Large intestine (tissue), 3 donors: ENCODE results near the gene FSTL4. TPM values are rescaled to one million over a fixed set of nuclear protein-coding genes. Genes with fewer than 3 reads are reported as not detected.

Source experiments
- DNase-seq, 2 donors: peaks; one replicate each; pipeline versions ENCODE4 v3.0.0 to v3.0.0-alpha.2; 2013
- H3K27ac ChIP-seq: one replicate; pipeline ENCODE4 v1.5.1; 2013; ENCODE audit warnings: low read length
- H3K27me3 ChIP-seq: 2 replicates; pipeline ENCODE4 v1.6.1; 2013; ENCODE audit warnings: low read length; ENCODE audit not compliant: control insufficient read depth, insufficient read depth
- H3K36me3 ChIP-seq: 2 replicates; pipeline ENCODE4 v1.6.1; 2013; ENCODE audit warnings: low read length; ENCODE audit not compliant: control insufficient read depth, insufficient read depth
- H3K4me1 ChIP-seq: one replicate; pipeline ENCODE4 v1.6.1; 2013; ENCODE audit warnings: low read length; ENCODE audit not compliant: control insufficient read depth, insufficient read depth
- H3K4me3 ChIP-seq: one replicate; pipeline ENCODE4 v1.5.1; 2013; ENCODE audit warnings: low read length
- H3K9me3 ChIP-seq: one replicate; pipeline ENCODE4 v1.6.1; 2013; ENCODE audit warnings: mild to moderate bottlenecking, low read depth, low read length, moderate library complexity; ENCODE audit not compliant: control insufficient read depth
- WGBS: methylation state at CpG from one replicate; pipeline ENCODE4 v1.1.5; 2013; ENCODE audit warnings: low lambda C conversion rate; ENCODE audit not compliant: insufficient coverage; 5-methylcytosine and 5-hydroxymethylcytosine counted together
- polyA plus RNA-seq: library from polyadenylated mRNA; unstranded; fragments of 120-200 nt; gene quantifications from one replicate; pipeline ENCODE4 v1.2.1, GENCODE V29; 2013

The FSTL4 gene
- polyA plus RNA-seq, 1 donor = 1.4 TPM

DNA sequence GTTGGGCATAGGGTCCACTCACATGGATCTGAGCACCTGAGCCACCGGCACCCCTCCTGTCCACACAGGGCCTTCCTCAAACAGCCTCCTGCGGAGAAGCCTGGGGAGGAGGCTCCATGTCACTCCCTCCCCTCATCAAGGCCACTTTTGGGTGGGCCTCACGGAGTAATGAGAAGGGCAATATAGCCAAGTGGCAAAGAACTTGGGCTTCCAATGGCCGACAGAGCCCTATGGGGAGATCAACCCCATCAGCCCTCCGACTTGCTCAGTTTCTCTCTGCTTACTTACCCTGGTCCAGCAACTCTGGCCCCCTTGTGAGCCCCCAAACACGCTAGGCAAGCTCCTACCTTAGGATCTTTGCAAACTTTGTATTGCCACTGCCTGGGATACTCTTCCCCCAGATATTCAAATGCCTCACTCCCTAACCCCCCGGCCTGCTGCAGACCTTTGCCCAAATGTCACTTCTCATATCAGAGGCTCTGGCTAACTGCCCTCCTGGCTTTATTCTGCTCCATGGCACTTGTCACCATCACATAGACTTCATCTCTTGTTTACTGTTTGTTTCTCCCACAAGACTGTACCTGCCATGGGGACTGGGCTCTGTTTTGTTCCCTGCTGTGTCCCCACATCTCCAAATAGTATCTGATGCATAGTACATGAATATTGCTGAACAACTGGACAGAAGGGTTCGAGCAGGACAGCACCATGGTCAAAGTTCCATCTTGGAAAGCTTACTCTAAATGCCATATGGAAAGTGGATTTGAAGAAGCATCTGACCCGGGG, 220.8 kb downstream of the FSTL4 start:
- Histone ChIP-seq H3K36me3 (no peaks in the 10 kb centered on the region), H3K4me3 (no peak overlapping the region), H3K27me3 (peaks cover 11% of the 10 kb centered on the region), H3K27ac (no peak overlapping the region), H3K9me3 (peaks cover 6% of the 10 kb centered on the region), H3K4me1 (no peaks in the 10 kb centered on the region)
- 60% methylated on average over 1 of the region's 9 CpGs for WGBS
- DNase-seq = no peak

DNA sequence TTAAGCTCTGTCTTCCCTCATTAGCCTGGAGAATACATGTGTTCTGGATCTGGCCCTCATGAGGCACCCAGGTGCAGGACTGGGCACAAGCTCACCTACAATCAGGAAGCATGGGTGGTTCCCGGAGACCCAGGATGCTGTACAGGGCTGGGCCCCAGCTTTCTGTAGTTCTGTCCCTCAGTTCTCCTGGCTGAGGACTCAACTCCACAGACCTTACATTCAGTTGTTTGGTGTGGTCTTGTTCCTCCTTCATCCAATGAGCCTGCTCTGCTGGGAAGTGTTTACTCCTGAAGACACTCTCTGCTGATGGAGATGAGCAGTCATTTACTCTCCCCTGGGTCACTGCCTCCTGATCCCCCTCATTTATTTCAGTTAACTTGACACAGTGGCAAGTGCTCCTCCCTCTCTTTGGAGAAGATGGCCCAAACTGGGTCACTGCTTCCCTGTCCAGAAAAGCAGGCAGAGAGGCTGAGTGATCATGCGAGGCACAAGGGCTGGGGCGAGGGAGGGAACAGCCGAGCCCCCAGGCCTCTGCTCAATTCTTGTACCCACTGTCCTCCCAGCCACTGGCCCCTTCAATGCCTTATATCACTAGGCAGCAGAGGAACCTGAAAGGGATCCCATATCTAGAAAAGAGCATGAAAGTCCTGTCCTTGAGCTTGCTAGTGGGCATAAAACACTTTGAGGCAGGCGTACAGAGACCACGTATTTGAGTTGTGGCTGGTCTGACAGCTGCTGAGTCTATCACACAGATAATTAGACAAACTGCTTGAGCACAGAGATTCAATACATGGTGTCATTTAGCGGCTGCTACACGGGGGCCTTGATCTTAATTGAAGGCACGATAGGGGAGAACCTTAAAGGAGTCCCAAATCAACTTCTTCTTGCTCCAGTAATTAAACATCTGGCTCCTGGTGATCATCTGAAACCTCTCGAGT, 221.7 kb downstream of the FSTL4 start:
- WGBS = no CpG with 5 or more reads among the region's 10 CpGs
- no peaks in the 10 kb centered on the region for H3K4me1 ChIP-seq
- no peak overlapping the region for H3K27ac ChIP-seq
- H3K27me3 ChIP-seq = peaks cover 15% of the 10 kb centered on the region
- peaks cover 6% of the 10 kb centered on the region for H3K9me3 ChIP-seq
- H3K4me3 ChIP-seq = no peak overlapping the region
- no peak for DNase-seq
- no peaks in the 10 kb centered on the region for H3K36me3 ChIP-seq

DNA sequence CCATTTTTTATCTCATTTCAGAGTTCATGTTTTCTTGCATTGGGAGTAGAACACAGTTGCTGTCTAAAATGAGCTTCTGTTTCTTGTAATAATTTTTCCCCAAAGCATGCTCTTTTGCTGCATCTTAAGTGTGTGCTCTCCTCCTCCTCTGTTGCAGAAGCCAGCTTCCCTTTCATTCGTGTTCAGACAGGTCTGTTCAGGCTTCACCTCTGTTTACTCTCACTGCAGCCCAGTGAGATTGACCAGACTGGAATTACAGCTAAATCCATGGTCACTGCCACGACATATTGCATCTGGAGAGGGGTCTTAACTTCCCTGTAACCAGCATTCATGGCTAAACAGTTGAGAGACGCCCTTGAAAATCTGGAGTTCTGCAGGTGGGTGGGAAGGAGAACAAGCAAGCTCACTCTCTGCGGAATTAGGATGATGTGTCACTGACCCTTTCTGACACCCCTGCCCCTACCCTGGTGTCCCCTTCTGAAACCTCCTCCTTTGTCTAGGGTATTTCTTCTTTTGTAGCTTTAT, 223.2 kb downstream of the FSTL4 start:
- Histone ChIP-seq H3K27ac (no peak overlapping the region), H3K9me3 (peaks cover 1% of the 10 kb centered on the region), H3K4me3 (no peak overlapping the region), H3K27me3 (peaks cover 17% of the 10 kb centered on the region), H3K4me1 (no peaks in the 10 kb centered on the region), H3K36me3 (no peaks in the 10 kb centered on the region)
- WGBS = no CpG with 5 or more reads among the region's 4 CpGs
- DNase-seq = no peak

DNA sequence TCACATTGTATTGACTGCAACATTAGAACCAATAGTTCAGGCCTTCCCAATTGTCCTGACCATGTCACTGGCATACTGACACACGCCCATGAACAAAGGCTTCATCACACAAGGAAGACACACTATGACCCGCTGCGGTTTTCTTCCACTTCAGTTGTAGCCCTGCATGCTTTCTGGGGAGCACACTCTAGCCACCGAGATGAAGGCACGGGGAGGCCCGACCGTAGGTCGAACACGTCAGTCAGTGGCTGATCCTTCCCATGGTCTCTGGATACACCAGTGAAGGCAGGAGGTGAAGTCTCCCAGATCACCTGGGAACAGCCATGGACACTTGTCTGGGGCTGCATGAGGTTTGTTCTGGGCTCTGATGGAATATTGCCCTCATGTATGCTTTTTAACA, 224.7 kb downstream of the FSTL4 start:
- Histone ChIP-seq H3K27me3 (peaks cover 27% of the 10 kb centered on the region), H3K4me1 (no peaks in the 10 kb centered on the region), H3K36me3 (no peaks in the 10 kb centered on the region), H3K4me3 (no peak overlapping the region), H3K27ac (no peak overlapping the region), H3K9me3 (no peaks in the 10 kb centered on the region)
- no peak for DNase-seq
- WGBS = no CpG with 5 or more reads among the region's 9 CpGs

DNA sequence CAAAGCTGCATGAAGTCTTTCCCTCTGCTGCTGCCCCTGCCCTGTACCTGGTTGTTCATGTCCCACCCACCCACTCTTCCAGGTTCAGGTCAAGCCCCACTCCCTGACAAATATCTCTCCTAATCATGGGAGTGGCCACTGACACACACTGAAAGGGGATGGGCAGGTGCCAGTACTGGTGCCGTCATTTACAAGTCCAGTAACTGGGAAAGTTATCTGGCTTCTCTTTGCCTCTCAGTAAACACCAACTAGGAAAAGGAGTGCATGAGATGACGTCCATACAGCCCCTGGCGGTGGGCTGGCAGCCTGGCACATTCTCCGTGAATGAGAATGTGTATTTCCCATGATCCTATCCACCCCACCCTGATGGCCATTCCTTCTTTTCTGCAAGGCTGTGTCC, 225.2 kb downstream of the FSTL4 start:
- no peak for DNase-seq
- no peaks in the 10 kb centered on the region for H3K9me3 ChIP-seq
- no peaks in the 10 kb centered on the region for H3K4me1 ChIP-seq
- H3K4me3 ChIP-seq = no peak overlapping the region
- peaks cover 29% of the 10 kb centered on the region for H3K27me3 ChIP-seq
- WGBS = no CpG with 5 or more reads among the region's 4 CpGs
- H3K36me3 ChIP-seq = no peaks in the 10 kb centered on the region
- H3K27ac ChIP-seq = no peak overlapping the region

DNA sequence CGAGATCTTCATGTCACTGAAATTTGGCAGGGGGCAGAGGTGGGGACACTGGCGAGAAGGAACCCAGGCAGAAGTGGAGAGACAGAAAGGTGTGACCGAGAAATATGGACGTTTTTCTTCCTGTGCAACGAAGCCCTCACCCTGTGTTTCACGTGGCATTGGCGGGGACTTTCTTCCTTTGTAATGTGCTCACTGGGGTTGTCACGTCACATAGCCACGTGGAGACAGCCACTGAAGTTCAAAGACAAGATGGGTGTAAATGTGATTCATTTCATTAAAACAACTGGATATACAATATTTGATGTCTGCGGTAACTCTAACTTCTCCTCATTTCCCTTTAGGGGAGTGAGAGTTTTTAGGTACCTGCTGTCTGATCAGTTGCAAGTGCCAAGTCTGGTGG, 225.7 kb downstream of the FSTL4 start:
- Histone ChIP-seq H3K4me3 (no peak overlapping the region), H3K36me3 (no peaks in the 10 kb centered on the region), H3K27ac (no peak overlapping the region), H3K27me3 (peaks cover 29% of the 10 kb centered on the region), H3K4me1 (no peaks in the 10 kb centered on the region), H3K9me3 (no peaks in the 10 kb centered on the region)
- 88% methylated on average over 1 of the region's 10 CpGs for WGBS
- no peak for DNase-seq

DNA sequence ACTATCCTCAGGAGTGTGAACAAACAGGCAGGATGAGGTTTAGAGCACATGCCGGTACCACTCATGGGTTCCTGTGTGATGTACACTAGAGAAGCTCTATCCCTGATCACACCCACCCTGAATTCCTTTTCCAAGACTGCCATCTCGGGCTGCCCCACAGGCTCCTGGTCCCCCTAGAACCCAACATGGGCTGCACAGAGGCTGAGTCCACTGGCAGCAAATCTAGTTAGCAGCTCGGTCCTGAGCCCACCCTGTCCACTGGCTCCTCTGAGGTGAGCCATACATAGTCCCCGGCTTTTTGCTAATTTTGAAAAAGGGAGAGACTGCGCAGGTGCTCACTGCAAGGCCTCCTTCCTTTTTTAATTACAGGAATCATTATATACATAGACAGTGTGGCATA, 227.0 kb downstream of the FSTL4 start:
- DNase-seq = no peak
- Histone ChIP-seq H3K27ac (no peak overlapping the region), H3K4me3 (no peak overlapping the region), H3K4me1 (no peaks in the 10 kb centered on the region), H3K9me3 (no peaks in the 10 kb centered on the region), H3K36me3 (no peaks in the 10 kb centered on the region), H3K27me3 (peaks cover 29% of the 10 kb centered on the region)
- no CpG with 5 or more reads among the region's 5 CpGs for WGBS

DNA sequence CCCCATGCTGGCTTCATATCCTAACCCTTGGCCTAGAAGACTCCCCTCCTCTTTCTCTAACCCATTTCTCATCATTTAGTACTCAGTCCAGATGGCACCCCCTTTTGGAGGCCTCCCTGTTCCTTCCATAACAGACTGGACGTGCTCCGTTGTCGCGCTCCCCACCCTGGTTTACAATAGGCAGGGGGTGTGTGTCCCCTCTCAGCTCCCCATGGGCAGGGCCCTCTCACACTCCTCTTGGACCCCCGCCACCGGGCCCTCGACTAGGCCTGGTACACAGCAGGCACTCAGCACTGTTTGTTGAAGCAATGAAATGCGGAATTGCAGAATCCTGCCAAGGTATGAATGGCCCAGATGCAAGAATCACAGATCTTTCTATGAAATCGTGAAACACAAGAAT, 227.4 kb downstream of the FSTL4 start:
- no peak for DNase-seq
- peaks cover 29% of the 10 kb centered on the region for H3K27me3 ChIP-seq
- no peaks in the 10 kb centered on the region for H3K4me1 ChIP-seq
- H3K36me3 ChIP-seq = no peaks in the 10 kb centered on the region
- H3K4me3 ChIP-seq = no peak overlapping the region
- no peaks in the 10 kb centered on the region for H3K9me3 ChIP-seq
- no peak overlapping the region for H3K27ac ChIP-seq
- WGBS = 92% methylated on average over 2 of the region's 9 CpGs

DNA sequence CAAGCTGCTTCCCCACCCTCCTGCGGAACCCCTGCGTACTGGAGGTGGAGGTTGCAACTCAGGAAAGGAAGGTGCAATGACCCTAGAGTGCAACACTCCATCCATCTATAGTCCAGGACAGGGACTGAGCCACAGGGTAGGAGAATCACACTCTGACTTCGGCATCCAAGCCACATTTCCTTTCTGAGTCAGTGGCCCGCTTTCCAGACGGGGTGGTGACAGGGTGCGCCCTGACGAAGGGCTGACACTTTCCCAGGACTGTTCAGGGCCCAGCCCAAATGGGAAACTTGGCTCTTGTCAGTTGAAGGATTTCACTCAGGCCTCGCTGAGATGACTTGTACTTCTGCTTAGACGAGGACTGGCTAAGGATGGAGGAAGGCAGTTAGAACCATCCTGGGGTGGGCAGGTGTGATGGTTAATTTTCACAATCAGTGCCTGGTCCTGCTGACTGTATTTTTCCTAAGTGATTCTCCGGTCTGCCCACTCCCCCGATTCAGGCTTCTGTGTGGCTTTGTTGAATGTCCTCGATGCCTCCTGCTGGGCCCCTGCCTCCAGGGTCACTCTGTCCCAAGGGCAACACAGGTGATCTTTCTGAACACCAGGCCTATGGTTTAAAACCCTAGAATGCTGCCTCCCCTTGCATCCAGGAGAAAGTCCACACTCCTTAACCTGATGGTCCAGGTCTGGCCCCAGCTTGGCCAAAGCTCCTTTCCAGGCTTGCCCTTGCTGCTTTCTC, 228.1 kb downstream of the FSTL4 start:
- DNase-seq = no peak
- no peaks in the 10 kb centered on the region for H3K4me1 ChIP-seq
- H3K27ac ChIP-seq = no peak overlapping the region
- H3K9me3 ChIP-seq = no peaks in the 10 kb centered on the region
- H3K4me3 ChIP-seq = no peak overlapping the region
- WGBS = no CpG with 5 or more reads among the region's 12 CpGs
- peaks cover 26% of the 10 kb centered on the region for H3K27me3 ChIP-seq
- H3K36me3 ChIP-seq = no peaks in the 10 kb centered on the region

DNA sequence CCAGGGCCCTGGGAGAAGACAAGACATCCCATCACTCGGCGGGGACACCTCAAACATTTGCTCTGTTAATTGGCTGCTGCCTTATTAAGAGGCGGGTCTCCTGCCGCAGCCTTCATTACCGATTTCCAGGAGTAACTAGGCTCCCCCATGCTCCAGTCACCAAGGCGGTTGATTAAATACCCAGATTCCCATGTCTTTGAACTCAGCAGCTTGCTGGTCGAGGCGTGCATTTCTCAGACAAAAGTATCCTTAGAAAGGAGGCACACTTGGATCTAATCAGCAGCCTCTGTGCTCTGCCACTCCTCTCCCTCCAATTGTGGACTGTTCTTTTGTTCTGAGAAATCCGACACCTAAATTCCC, 228.8 kb downstream of the FSTL4 start:
- Histone ChIP-seq H3K4me1 (no peaks in the 10 kb centered on the region), H3K9me3 (no peaks in the 10 kb centered on the region), H3K4me3 (no peak overlapping the region), H3K27me3 (peaks cover 23% of the 10 kb centered on the region), H3K36me3 (no peaks in the 10 kb centered on the region), H3K27ac (no peak overlapping the region)
- no peak for DNase-seq
- no CpG with 5 or more reads among the region's 9 CpGs for WGBS
